Dendritic cell treated with granulocyte-macrophage colony-stimulating factor and Interleukin-4, amounts not matched to agents 40 ng/mL and 50 ng/mL, for 4 days (primary cell): ENCODE results near the gene PRSS2.

Source experiments
- H3K27ac Mint-ChIP-seq: one replicate; pipeline ENCODE4 v1.8.0; 2022; ENCODE audit warnings: mild to moderate bottlenecking, mixed read lengths
- H3K27me3 Mint-ChIP-seq: one replicate; pipeline ENCODE4 v1.8.0; 2022; ENCODE audit warnings: mild to moderate bottlenecking, mixed read lengths
- H3K36me3 Mint-ChIP-seq: one replicate; pipeline ENCODE4 v1.8.0; 2022; ENCODE audit warnings: low read depth, mixed read lengths
- H3K4me1 Mint-ChIP-seq: one replicate; pipeline ENCODE4 v1.8.0; 2022; ENCODE audit warnings: low read depth, mixed read lengths
- H3K4me3 Mint-ChIP-seq: one replicate; pipeline ENCODE4 v1.8.0; 2022; ENCODE audit warnings: mild to moderate bottlenecking, moderate library complexity, mixed read lengths
- H3K9me3 Mint-ChIP-seq: one replicate; pipeline ENCODE4 v1.8.0; 2022; ENCODE audit warnings: mixed read lengths
- intact Hi-C: fragments of 100-400 bp; cut with micrococcal nuclease; formaldehyde crosslinking; loops from one replicate; pipeline ENCODE4 v1.15.0; 2022

PRSS2 gene

GRCh38 chr7:142796501-142797390, 26.0 kb downstream of the PRSS2 start:
- H3K9me3 Mint-ChIP-seq: no peaks in the 10 kb centered on the region
- H3K27me3 Mint-ChIP-seq: peaks cover 70% of the 10 kb centered on the region
- H3K36me3 Mint-ChIP-seq: no peaks in the 10 kb centered on the region
- H3K27ac Mint-ChIP-seq: no peak overlapping the region
- intact Hi-C loops: no loop called here
- H3K4me1 Mint-ChIP-seq: peaks cover 18% of the 10 kb centered on the region
- H3K4me3 Mint-ChIP-seq: peak overlapping the region; percentile 59

GRCh38 chr7:142797391-142798377, 26.9 kb downstream of the PRSS2 start:
- Mint-ChIP-seq H3K4me1 (peaks cover 18% of the 10 kb centered on the region), H3K36me3 (no peaks in the 10 kb centered on the region), H3K27me3 (peaks cover 67% of the 10 kb centered on the region), H3K4me3 (peak overlapping the region; percentile 59), H3K9me3 (no peaks in the 10 kb centered on the region), H3K27ac (no peak overlapping the region)
- intact Hi-C loops: no loop called here

- Mint-ChIP-seq H3K4me3 (no peak overlapping the region), H3K27me3 (peaks cover 65% of the 10 kb centered on the region), H3K27ac (no peak overlapping the region), H3K4me1 (peaks cover 18% of the 10 kb centered on the region), H3K9me3 (no peaks in the 10 kb centered on the region), H3K36me3 (no peaks in the 10 kb centered on the region)
- intact Hi-C loops: no loop called here
Measured at GRCh38 chr7:142798451-142799436, 28.0 kb downstream of the PRSS2 start.

GRCh38 chr7:142799437-142799835, 28.7 kb downstream of the PRSS2 start:
- Mint-ChIP-seq H3K9me3 (no peaks in the 10 kb centered on the region), H3K4me3 (no peak overlapping the region), H3K27me3 (peaks cover 58% of the 10 kb centered on the region), H3K4me1 (peaks cover 18% of the 10 kb centered on the region), H3K36me3 (no peaks in the 10 kb centered on the region), H3K27ac (no peak overlapping the region)
- intact Hi-C loops: no loop called here

GRCh38 chr7:142800088-142800487, 29.3 kb downstream of the PRSS2 start:
- no peak overlapping the region for H3K4me3 Mint-ChIP-seq
- H3K36me3 Mint-ChIP-seq: no peaks in the 10 kb centered on the region
- no peaks in the 10 kb centered on the region for H3K9me3 Mint-ChIP-seq
- H3K27ac Mint-ChIP-seq: no peak overlapping the region
- peaks cover 18% of the 10 kb centered on the region for H3K4me1 Mint-ChIP-seq
- peaks cover 55% of the 10 kb centered on the region for H3K27me3 Mint-ChIP-seq
- intact Hi-C loops: no loop called here

- Mint-ChIP-seq H3K27ac (no peak overlapping the region), H3K9me3 (no peaks in the 10 kb centered on the region), H3K4me1 (peaks cover 18% of the 10 kb centered on the region), H3K4me3 (no peak overlapping the region), H3K36me3 (no peaks in the 10 kb centered on the region), H3K27me3 (peaks cover 50% of the 10 kb centered on the region)
- intact Hi-C loops: no loop called here
Measured at GRCh38 chr7:142800699-142801260, 30.0 kb downstream of the PRSS2 start.

- Mint-ChIP-seq H3K36me3 (no peaks in the 10 kb centered on the region), H3K27me3 (peaks cover 42% of the 10 kb centered on the region), H3K4me1 (peaks cover 10% of the 10 kb centered on the region), H3K27ac (no peak overlapping the region), H3K9me3 (no peaks in the 10 kb centered on the region), H3K4me3 (no peak overlapping the region)
- intact Hi-C loops: no loop called here
Measured at GRCh38 chr7:142801601-142802295, 31.0 kb downstream of the PRSS2 start.

GRCh38 chr7:142802301-142802700, 31.5 kb downstream of the PRSS2 start:
- H3K9me3 Mint-ChIP-seq: no peaks in the 10 kb centered on the region
- H3K27ac Mint-ChIP-seq: no peak overlapping the region
- H3K4me1 Mint-ChIP-seq: peaks cover 7% of the 10 kb centered on the region
- intact Hi-C loops: no loop called here
- no peak overlapping the region for H3K4me3 Mint-ChIP-seq
- H3K27me3 Mint-ChIP-seq: peaks cover 39% of the 10 kb centered on the region
- no peaks in the 10 kb centered on the region for H3K36me3 Mint-ChIP-seq

GRCh38 chr7:142803901-142804300, 33.1 kb downstream of the PRSS2 start:
- Mint-ChIP-seq H3K36me3 (no peaks in the 10 kb centered on the region), H3K27me3 (peaks cover 33% of the 10 kb centered on the region), H3K4me1 (no peaks in the 10 kb centered on the region), H3K27ac (no peak overlapping the region), H3K4me3 (no peak overlapping the region), H3K9me3 (no peaks in the 10 kb centered on the region)
- intact Hi-C loops: no loop called here

- H3K27ac Mint-ChIP-seq: no peak overlapping the region
- H3K4me1 Mint-ChIP-seq: no peaks in the 10 kb centered on the region
- intact Hi-C loops: no loop called here
- H3K4me3 Mint-ChIP-seq: no peak overlapping the region
- no peaks in the 10 kb centered on the region for H3K9me3 Mint-ChIP-seq
- H3K36me3 Mint-ChIP-seq: no peaks in the 10 kb centered on the region
- peaks cover 29% of the 10 kb centered on the region for H3K27me3 Mint-ChIP-seq
Measured at GRCh38 chr7:142804728-142805207, 34.0 kb downstream of the PRSS2 start.

GRCh38 chr7:142805350-142806021, 34.7 kb downstream of the PRSS2 start:
- no peaks in the 10 kb centered on the region for H3K9me3 Mint-ChIP-seq
- H3K27me3 Mint-ChIP-seq: peaks cover 30% of the 10 kb centered on the region
- H3K27ac Mint-ChIP-seq: no peak overlapping the region
- no peak overlapping the region for H3K4me3 Mint-ChIP-seq
- H3K4me1 Mint-ChIP-seq: no peaks in the 10 kb centered on the region
- intact Hi-C loops: no loop called here
- H3K36me3 Mint-ChIP-seq: no peaks in the 10 kb centered on the region

GRCh38 chr7:142806022-142806356, 35.2 kb downstream of the PRSS2 start:
- Mint-ChIP-seq H3K4me1 (no peaks in the 10 kb centered on the region), H3K4me3 (no peak overlapping the region), H3K27ac (no peak overlapping the region), H3K36me3 (no peaks in the 10 kb centered on the region), H3K27me3 (peaks cover 28% of the 10 kb centered on the region), H3K9me3 (no peaks in the 10 kb centered on the region)
- intact Hi-C loops: no loop called here
